ENCODE measurements around the gene SCO2. TPM values are rescaled to one million over a fixed set of nuclear protein-coding genes. Genes with fewer than 3 reads are reported as not detected.

Gene SCO2
- total RNA-seq, result 1 to 10 TPM; 5.0 to 6.0 TPM

DNA sequence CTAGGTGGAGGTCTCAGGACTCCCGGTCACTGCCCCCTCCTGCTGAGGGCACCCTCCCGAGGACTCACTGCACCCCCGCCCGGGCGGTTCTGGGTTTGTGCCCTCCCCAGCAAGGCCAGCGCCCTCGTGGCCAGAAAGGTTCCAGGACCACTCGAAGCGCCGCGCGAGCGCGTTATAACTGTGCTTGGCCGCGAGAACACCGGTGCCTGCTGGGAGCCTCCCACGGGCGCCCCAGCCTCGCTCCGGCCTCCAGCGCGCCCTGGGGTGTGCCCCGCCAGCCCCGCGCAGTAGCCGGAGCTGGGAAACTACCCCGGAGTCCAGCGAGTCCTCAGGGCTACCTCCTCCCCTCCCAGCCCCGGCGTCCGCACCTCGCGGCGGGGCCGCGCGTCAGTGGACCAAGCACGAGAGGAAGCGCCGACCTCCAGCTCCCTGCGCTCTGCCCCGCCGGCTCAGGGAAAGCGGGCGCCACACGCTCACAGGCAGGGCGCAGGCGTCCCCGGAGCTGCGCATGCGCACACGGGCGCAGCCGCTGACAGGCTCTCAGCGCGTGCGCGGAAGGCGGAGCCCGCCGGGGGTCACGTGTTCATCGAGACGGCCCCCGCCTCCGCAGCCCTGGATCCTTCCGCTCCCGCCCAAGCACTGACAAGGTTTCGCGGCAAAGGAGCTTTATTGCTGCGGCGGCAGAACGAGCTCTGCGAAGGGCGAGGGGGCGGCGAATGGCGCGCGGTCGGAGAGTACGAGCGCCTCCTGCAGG, at the start of gene SCO2:
Gene SCO2, minus strand, starts transcription at position 495 of the 754 bp plus-strand sequence. CDS start 1,187 bp downstream, outside the sequence.
- H3K4me3 Mint-ChIP-seq, result peak within 1 kb of the TSS; percentile 97
- peak; percentile 99 for DNase-seq
- peaks cover 32% of the 10 kb centered on the region for H3K4me1 Mint-ChIP-seq
- no peaks in the 10 kb centered on the region for H3K9me3 Mint-ChIP-seq
- H3K36me3 Mint-ChIP-seq, result peaks cover 39% of the 10 kb centered on the region
- peak within 1 kb of the TSS; percentile 92 for H3K27ac Mint-ChIP-seq
- peaks cover 8% of the 10 kb centered on the region for H3K27me3 Mint-ChIP-seq

DNA sequence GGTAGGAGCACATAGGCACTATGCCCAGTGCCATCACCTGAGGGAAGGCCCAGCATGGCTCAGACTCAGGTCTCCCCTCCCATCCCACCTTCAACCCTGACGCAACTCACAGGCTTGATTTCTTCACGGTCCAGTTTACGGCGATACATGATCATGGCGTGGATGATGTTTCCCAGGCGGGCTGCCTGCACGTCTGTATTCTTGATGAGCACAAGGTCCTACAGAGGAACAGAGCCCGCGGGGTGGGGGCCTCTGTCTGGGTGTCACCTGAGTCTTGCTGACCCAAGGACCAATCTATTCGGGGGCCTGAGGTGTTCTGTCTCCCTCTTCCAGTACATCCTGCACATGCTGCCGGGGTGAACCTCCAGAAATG, 49.0 kb upstream of the SCO2 start:
- H3K4me3 Mint-ChIP-seq, result no peak overlapping the region
- H3K27me3 Mint-ChIP-seq, result no peaks in the 10 kb centered on the region
- H3K27ac Mint-ChIP-seq, result no peak overlapping the region
- peaks cover 9% of the 10 kb centered on the region for H3K36me3 Mint-ChIP-seq
- DNase-seq, result no peak
- H3K4me1 Mint-ChIP-seq, result peaks cover 13% of the 10 kb centered on the region
- H3K9me3 Mint-ChIP-seq, result no peaks in the 10 kb centered on the region

GRCh38 chr22:50573491-50574382, 48.3 kb upstream of the SCO2 start:
- no peaks in the 10 kb centered on the region for H3K9me3 Mint-ChIP-seq
- H3K4me3 Mint-ChIP-seq, result no peak overlapping the region
- DNase-seq, result no peak
- H3K27ac Mint-ChIP-seq, result no peak overlapping the region
- H3K4me1 Mint-ChIP-seq, result peaks cover 11% of the 10 kb centered on the region
- no peaks in the 10 kb centered on the region for H3K27me3 Mint-ChIP-seq
- H3K36me3 Mint-ChIP-seq, result peaks cover 9% of the 10 kb centered on the region

DNA sequence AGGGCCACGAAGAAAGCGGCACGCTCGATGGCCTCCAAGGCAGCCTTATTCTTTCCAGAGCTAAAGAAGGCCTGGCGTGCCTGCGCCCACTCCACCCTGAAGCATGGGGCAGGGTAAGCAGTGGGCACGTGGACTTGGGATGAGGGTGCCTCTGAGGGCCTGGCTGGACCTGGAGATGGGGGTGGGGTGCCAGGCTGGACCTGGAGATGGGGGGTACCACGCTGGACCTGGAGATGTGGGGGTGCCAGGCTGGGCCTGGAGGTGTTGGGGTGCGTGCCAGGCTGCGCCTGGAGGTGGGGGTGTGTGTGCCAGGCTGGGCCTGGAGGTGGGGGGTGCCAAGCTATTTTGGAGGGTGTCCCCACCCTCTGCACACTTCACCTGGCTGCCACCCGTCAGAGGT, 47.6 kb upstream of the SCO2 start:
- Mint-ChIP-seq H3K4me1 (peaks cover 8% of the 10 kb centered on the region), H3K4me3 (no peak overlapping the region), H3K27me3 (no peaks in the 10 kb centered on the region), H3K9me3 (no peaks in the 10 kb centered on the region), H3K27ac (no peak overlapping the region), H3K36me3 (peaks cover 9% of the 10 kb centered on the region)
- DNase-seq, result no peak

- H3K9me3 Mint-ChIP-seq, result no peaks in the 10 kb centered on the region
- no peaks in the 10 kb centered on the region for H3K27me3 Mint-ChIP-seq
- no peak overlapping the region for H3K27ac Mint-ChIP-seq
- H3K36me3 Mint-ChIP-seq, result peaks cover 11% of the 10 kb centered on the region
- no peaks in the 10 kb centered on the region for H3K4me1 Mint-ChIP-seq
- H3K4me3 Mint-ChIP-seq, result no peak overlapping the region
- no peak for DNase-seq
Observed at GRCh38 chr22:50571264-50572175, 46.1 kb upstream of the SCO2 start.

DNA sequence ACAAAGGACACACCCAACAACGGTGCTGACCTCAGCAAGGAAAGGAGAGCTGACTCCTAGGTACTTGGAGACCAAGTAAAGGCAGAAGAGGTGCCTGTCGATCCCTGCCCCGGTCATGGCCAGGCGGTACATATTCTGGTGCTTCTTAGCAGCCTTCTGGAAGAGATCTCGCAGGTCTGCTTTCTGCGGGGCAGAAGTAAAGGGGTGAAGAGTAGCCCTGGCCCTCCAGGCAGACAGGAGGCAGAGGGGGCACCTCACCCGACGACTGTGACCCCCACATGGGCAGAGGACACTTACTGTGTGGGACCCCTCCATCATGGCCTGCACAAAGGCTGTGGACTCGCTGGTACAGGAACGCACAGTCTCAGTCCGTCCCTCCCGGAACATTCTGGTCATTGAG, 45.5 kb upstream of the SCO2 start:
- DNase-seq, result no peak
- Mint-ChIP-seq H3K27ac (no peak overlapping the region), H3K36me3 (peaks cover 8% of the 10 kb centered on the region), H3K4me1 (no peaks in the 10 kb centered on the region), H3K4me3 (no peak overlapping the region), H3K9me3 (no peaks in the 10 kb centered on the region), H3K27me3 (no peaks in the 10 kb centered on the region)

GRCh38 chr22:50569896-50570535, 44.6 kb upstream of the SCO2 start:
- Mint-ChIP-seq H3K9me3 (no peaks in the 10 kb centered on the region), H3K36me3 (peaks cover 8% of the 10 kb centered on the region), H3K27me3 (no peaks in the 10 kb centered on the region)

DNA sequence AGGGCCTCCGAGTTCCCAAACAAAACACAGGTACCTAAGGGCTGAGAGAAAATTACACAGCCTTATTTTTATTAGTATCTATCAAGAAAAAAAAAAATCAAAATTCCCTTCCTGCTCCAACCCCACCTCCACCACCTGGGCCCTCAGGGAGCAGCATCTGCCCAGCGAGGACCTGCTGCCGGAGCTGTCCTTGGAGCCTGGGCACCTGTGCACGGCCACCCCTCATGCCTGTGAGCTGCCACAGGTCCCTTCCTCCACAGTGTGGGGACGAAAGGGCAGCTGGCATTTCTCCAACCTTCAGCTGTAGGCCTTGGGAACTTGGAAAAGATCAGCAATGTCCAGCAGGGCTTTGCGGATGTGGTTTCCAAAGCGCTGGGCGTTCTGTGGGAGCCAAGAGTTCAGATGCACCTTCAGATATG, 43.7 kb upstream of the SCO2 start:
- Mint-ChIP-seq H3K27me3 (no peaks in the 10 kb centered on the region), H3K27ac (no peak overlapping the region), H3K36me3 (peaks cover 8% of the 10 kb centered on the region), H3K4me1 (no peaks in the 10 kb centered on the region), H3K9me3 (no peaks in the 10 kb centered on the region), H3K4me3 (no peak overlapping the region)
- no peak for DNase-seq

More at GRCh38 chr22:50569896-50570535, 44.6 kb upstream of the SCO2 start:
- no peaks in the 10 kb centered on the region for H3K4me1 Mint-ChIP-seq
- DNase-seq, result no peak
- H3K4me3 Mint-ChIP-seq, result no peak overlapping the region
- H3K27ac Mint-ChIP-seq, result no peak overlapping the region

DNA sequence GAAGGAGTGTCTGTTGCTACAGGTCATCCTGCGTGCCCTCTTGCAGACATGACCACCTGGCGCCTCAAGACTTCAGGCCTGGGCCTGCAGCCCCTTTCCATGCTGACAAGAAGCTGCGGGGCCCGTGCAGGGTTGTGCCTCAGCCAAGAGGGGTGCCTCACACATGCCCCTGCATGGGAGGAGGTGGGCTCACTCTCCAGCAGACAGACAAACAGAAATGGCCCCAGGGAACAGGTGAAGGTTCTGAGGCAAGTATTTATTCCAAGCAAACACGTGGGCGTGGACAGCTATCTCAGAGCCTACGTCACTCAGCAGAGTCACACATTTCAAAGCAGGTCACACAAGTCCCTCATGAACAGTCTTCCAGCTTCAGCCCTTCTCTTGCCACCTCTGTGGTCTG, 43.2 kb upstream of the SCO2 start:
- Mint-ChIP-seq H3K36me3 (peaks cover 6% of the 10 kb centered on the region), H3K27ac (no peak overlapping the region), H3K4me1 (peaks cover 2% of the 10 kb centered on the region), H3K27me3 (no peaks in the 10 kb centered on the region), H3K4me3 (no peak overlapping the region), H3K9me3 (no peaks in the 10 kb centered on the region)
- DNase-seq, result no peak

GRCh38 chr22:50567721-50568252, 42.4 kb upstream of the SCO2 start:
- Mint-ChIP-seq H3K27ac (no peak overlapping the region), H3K4me1 (peaks cover 7% of the 10 kb centered on the region), H3K9me3 (no peaks in the 10 kb centered on the region), H3K27me3 (peaks cover 3% of the 10 kb centered on the region), H3K4me3 (no peak overlapping the region), H3K36me3 (peaks cover 6% of the 10 kb centered on the region)
- DNase-seq, result no peak

GRCh38 chr22:50564289-50564688, 38.9 kb upstream of the SCO2 start:
- Mint-ChIP-seq H3K27ac (no peak overlapping the region), H3K4me3 (no peak overlapping the region), H3K27me3 (peaks cover 3% of the 10 kb centered on the region), H3K9me3 (no peaks in the 10 kb centered on the region), H3K4me1 (peaks cover 11% of the 10 kb centered on the region), H3K36me3 (peaks cover 4% of the 10 kb centered on the region)
- DNase-seq, result no peak

DNA sequence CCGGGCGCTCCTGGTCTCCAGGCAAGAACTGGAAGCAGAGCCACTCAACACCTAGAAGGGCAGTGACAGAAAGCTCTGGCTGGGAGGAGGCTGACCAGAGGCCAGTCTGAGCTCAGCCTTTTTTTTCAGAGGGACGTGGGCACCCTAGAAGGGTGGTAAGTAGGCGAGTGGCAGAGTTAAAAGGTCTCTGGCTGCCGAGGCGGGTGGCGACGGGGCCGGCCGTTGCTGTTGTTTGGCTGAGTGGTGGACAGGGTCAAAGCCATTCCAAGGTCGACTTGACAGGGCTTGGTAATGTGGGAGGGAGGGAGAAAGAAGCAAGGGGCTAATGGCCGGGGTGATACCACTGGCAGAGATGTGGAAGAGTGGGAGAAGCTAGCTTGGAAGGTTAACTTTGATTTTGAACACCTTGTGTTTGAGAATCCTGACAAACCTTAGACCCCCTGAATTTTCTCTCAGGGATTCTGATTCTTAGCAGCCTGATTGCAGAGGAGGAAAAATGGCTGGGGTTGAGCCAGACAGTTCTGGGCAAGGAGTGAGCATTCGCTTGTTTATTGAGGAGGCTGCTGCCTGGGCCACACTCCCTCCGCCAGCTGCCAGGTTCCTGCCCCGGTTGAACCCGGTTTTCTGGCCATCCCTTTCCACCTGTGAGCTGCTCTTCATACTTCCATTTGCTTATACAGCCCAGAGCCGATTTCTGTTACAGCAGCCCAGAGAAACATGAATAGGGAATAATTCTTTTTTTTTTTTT, 38.2 kb upstream of the SCO2 start:
- Mint-ChIP-seq H3K4me3 (peak overlapping the region; percentile 91), H3K36me3 (peaks cover 4% of the 10 kb centered on the region), H3K27me3 (peaks cover 3% of the 10 kb centered on the region)

DNA sequence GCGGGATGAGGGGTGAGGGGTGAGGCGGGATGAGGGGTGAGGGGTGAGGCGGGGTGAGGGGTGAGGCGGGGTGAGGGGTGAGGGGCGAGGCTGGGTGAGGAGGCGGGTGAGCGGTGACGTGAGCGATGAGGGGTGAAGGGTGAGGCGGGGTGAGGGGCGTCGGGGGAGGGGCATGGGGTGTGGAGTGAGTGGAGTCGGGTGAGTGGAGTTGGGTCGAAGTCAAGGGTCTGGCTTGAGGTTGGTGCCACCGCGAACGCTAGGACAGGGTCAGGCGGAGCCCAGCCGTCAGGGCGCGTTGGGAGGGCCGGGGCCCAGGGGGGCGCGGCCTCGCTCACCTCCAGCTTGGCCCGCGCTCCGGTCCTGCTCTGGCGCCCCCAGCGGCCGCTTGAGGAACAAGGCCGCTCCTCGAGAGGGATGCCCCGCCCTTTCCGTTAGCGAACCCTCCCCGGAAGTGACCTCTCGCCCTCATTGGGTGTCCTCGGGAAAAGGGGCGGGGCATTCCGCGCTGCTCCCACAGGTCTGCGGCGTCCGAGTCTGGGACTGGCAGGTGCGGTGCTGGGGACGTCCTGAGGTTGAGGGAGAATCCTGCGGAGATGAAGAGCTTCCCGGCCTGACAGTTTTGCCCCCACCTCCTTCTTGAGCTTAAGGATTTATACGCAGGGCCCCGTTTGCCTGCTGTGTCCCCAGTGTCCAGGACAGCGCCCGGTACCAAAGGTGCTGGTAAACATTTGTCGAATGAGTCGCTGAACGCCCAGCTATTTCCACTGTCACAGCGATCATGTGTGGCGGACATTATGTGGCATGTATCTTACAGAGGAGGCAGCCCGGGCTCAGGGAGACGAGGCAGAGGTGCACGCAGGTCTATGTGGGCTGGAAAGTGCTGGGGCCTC, 37.4 kb upstream of the SCO2 start, which contains the start of gene SYCE3:
Gene SYCE3, minus strand, starts transcription at position 397 of the 890 bp plus-strand sequence. CDS start 6,514 bp downstream, outside the sequence.
- Mint-ChIP-seq H3K4me1 (peaks cover 11% of the 10 kb centered on the region), H3K4me3 (peak within 1 kb of the TSS; percentile 91), H3K9me3 (no peaks in the 10 kb centered on the region), H3K36me3 (peaks cover 1% of the 10 kb centered on the region), H3K27me3 (peaks cover 3% of the 10 kb centered on the region), H3K27ac (peak within 1 kb of the TSS; percentile 71)
- DNase-seq, result peak; percentile 98

More for the DNA sequence above, 38.2 kb upstream of the SCO2 start:
- Mint-ChIP-seq H3K4me1 (peaks cover 11% of the 10 kb centered on the region), H3K9me3 (no peaks in the 10 kb centered on the region), H3K27ac (peak overlapping the region; percentile 52)
- no peak for DNase-seq

Measured in activated naive CD8-positive, alpha-beta T cell treated with anti-CD3 and anti-CD28 coated beads for 36 hours (primary cell).